Measurements from ENCODE around the gene ANAPC7.
"Not testable (repeated sequence)": the region's sequence is repeated elsewhere in the genome, so short reads cannot be mapped to it uniquely, and the experiment has no call there.

Gene ANAPC7

GRCh38 chr12:110348431-110349059, 55.0 kb downstream of the ANAPC7 start:
- DNase-seq = no peak

GRCh38 chr12:110347767-110348166, 55.7 kb downstream of the ANAPC7 start:
- no peak for DNase-seq

- DNase-seq = no peak
These were observed 57.5 kb downstream of the ANAPC7 start for GRCh38 chr12:110345963-110346362.

- no peak for DNase-seq
These were observed 58.3 kb downstream of the ANAPC7 start for GRCh38 chr12:110345176-110345661.

GRCh38 chr12:110344657-110345056, 58.9 kb downstream of the ANAPC7 start:
- DNase-seq = no peak

- no peak for DNase-seq
These were observed 59.6 kb downstream of the ANAPC7 start for GRCh38 chr12:110343736-110344555.

- no peak for DNase-seq
These were observed 60.4 kb downstream of the ANAPC7 start for GRCh38 chr12:110343114-110343513.

GRCh38 chr12:110342157-110342556, 61.4 kb downstream of the ANAPC7 start:
- DNase-seq = no peak

GRCh38 chr12:110340706-110341105, 62.8 kb downstream of the ANAPC7 start:
- DNase-seq = no peak

- DNase-seq = not testable (repeated sequence)
These were observed 63.2 kb downstream of the ANAPC7 start for GRCh38 chr12:110340261-110340660.

- DNase-seq = no peak
These were observed 64.1 kb downstream of the ANAPC7 start for GRCh38 chr12:110339184-110339952.

- no peak for DNase-seq
These were observed 64.8 kb downstream of the ANAPC7 start for GRCh38 chr12:110338754-110339153.

GRCh38 chr12:110337912-110338710, 65.4 kb downstream of the ANAPC7 start:
- DNase-seq = no peak

- no peak for DNase-seq
These were observed 67.9 kb downstream of the ANAPC7 start for GRCh38 chr12:110335481-110336045.

GRCh38 chr12:110333201-110333600, 70.3 kb downstream of the ANAPC7 start:
- DNase-seq = no peak

GRCh38 chr12:110330544-110330943, 73.0 kb downstream of the ANAPC7 start:
- no peak for DNase-seq

- no peak for DNase-seq
These were observed 73.4 kb downstream of the ANAPC7 start for GRCh38 chr12:110330124-110330523.

- DNase-seq = no peak
These were observed 73.8 kb downstream of the ANAPC7 start for GRCh38 chr12:110329710-110330109.
